Measurements from ENCODE around the gene WDR31.

- no peak for TF ChIP-seq GATA2 (IDR thresholded peaks at IDR 0.05; ENCODE audit: low read depth, low read length)
- TF ChIP-seq GATA3 (IDR thresholded peaks at IDR 0.05; ENCODE audit: low read depth, low read length) = no peak
These were observed 29.5 kb downstream of the WDR31 start for GRCh38 chr9:113310538-113310937.
